C4-2B (cell line): Measurements from ENCODE around the gene SLC39A13.

Source experiments
- ZFX ChIP-seq: fragments of 450-650 bp; IDR thresholded peaks from 2 replicates; pipeline ENCODE4 v1.6.1; 2017
- TF ChIP-seq, protein P1 (sequence below): fragments of 450-650 bp; conservative IDR thresholded peaks from 2 replicates; pipeline ENCODE4 v1.5.1; 2017; ENCODE audit warnings: mild to moderate bottlenecking

DNA sequence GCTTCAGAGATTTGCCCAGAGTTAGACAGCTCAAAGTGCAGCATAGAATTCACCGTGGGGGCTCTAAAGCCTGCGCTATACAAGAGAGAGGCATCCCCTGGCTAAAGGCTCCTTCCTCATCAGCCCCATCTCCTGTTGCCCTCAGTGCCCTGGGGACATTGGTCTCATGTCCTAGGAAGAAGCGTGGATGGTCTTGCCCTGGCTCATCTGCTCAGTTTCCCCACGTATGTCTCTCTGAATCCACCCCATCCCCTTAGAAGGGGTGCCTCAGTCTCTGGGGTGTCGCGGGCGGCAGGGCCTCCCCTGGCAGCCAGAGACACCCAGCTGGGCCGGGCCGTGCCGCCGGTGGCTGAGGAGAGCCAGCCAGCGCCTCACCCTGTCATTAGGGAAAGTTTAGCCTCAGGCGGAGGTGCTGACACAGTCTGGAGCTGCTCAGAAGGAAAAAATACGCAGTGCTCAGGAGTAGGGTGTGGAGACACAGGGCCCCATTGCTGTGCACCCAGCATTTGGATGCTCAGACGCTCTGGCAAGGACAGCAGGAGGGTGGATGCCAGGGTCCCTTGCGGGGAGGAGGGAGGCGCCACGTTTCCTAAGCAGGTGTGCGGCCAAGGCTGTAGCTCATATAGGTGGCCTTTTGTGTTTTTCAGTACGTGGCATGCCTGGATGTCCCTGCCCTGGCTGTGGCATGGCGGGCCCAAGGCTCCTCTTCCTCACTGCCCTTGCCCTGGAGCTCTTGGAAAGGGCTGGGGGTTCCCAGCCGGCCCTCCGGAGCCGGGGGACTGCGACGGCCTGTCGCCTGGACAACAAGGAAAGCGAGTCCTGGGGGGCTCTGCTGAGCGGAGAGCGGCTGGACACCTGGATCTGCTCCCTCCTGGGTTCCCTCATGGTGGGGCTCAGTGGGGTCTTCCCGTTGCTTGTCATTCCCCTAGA lies 1.3 kb downstream of the SLC39A13 start:
- TF ChIP-seq, protein P1, sequence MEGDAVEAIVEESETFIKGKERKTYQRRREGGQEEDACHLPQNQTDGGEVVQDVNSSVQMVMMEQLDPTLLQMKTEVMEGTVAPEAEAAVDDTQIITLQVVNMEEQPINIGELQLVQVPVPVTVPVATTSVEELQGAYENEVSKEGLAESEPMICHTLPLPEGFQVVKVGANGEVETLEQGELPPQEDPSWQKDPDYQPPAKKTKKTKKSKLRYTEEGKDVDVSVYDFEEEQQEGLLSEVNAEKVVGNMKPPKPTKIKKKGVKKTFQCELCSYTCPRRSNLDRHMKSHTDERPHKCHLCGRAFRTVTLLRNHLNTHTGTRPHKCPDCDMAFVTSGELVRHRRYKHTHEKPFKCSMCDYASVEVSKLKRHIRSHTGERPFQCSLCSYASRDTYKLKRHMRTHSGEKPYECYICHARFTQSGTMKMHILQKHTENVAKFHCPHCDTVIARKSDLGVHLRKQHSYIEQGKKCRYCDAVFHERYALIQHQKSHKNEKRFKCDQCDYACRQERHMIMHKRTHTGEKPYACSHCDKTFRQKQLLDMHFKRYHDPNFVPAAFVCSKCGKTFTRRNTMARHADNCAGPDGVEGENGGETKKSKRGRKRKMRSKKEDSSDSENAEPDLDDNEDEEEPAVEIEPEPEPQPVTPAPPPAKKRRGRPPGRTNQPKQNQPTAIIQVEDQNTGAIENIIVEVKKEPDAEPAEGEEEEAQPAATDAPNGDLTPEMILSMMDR, result no peak
- no peak for TF ChIP-seq ZFX
